Embryonic facial prominence (tissue), 1 donor: ENCODE measurements around the gene C22orf15.
"Not testable (repeated sequence)": the region's sequence is repeated elsewhere in the genome, so short reads cannot be mapped to it uniquely, and the experiment has no call there.

Experiments
- DNase-seq: peaks from one replicate; pipeline ENCODE4 v3.0.0-alpha.2; 2016; ENCODE audit errors: extremely low spot score

C22orf15 gene

GRCh38 chr22:23762842-23763578 lies at the start of gene C22orf15:
Gene C22orf15, plus strand, starts transcription at chr22:23762990. Its CDS starts 317 bp downstream, at chr22:23763307.
- no peak for DNase-seq

GRCh38 chr22:23713696-23714595 lies 48.8 kb upstream of the C22orf15 start:
- DNase-seq, result no peak

- no peak for DNase-seq
Measured at GRCh38 chr22:23714596-23715578, 47.9 kb upstream of the C22orf15 start.

GRCh38 chr22:23715806-23716375 lies 46.9 kb upstream of the C22orf15 start:
- DNase-seq, result no peak

- DNase-seq, result peak; percentile 58
Measured at GRCh38 chr22:23716811-23717801, 45.7 kb upstream of the C22orf15 start.

- DNase-seq, result no peak
Measured at GRCh38 chr22:23718371-23719165, 44.2 kb upstream of the C22orf15 start.

GRCh38 chr22:23720855-23721254 lies 41.9 kb upstream of the C22orf15 start:
- no peak for DNase-seq

GRCh38 chr22:23722160-23722559 lies 40.6 kb upstream of the C22orf15 start:
- no peak for DNase-seq

- no peak for DNase-seq
Measured at GRCh38 chr22:23722724-23723123, 40.1 kb upstream of the C22orf15 start.

GRCh38 chr22:23728108-23728507 lies 34.7 kb upstream of the C22orf15 start:
- not testable (repeated sequence) for DNase-seq

- no peak for DNase-seq
Measured at GRCh38 chr22:23737696-23738095, 25.1 kb upstream of the C22orf15 start.

GRCh38 chr22:23742505-23743264 lies 20.1 kb upstream of the C22orf15 start:
- no peak for DNase-seq

- DNase-seq, result no peak
Measured at GRCh38 chr22:23743303-23743705, 19.5 kb upstream of the C22orf15 start.

GRCh38 chr22:23744001-23744400 lies 18.8 kb upstream of the C22orf15 start:
- DNase-seq, result no peak

- no peak for DNase-seq
Measured at GRCh38 chr22:23744485-23744884, 18.3 kb upstream of the C22orf15 start.

GRCh38 chr22:23745791-23746190 lies 17.0 kb upstream of the C22orf15 start:
- no peak for DNase-seq

- DNase-seq, result no peak
Measured at GRCh38 chr22:23749841-23750301, 12.9 kb upstream of the C22orf15 start.

GRCh38 chr22:23750367-23750713 lies 12.4 kb upstream of the C22orf15 start:
- DNase-seq, result no peak
